Kidney tubule cell (primary cell): Measurements from ENCODE around the gene CPEB4.

Experiments used
- DNase-seq: peaks from one replicate; pipeline ENCODE4 v3.0.0-alpha.2; 2018; ENCODE audit warnings: low spot score

CPEB4 gene

DNA sequence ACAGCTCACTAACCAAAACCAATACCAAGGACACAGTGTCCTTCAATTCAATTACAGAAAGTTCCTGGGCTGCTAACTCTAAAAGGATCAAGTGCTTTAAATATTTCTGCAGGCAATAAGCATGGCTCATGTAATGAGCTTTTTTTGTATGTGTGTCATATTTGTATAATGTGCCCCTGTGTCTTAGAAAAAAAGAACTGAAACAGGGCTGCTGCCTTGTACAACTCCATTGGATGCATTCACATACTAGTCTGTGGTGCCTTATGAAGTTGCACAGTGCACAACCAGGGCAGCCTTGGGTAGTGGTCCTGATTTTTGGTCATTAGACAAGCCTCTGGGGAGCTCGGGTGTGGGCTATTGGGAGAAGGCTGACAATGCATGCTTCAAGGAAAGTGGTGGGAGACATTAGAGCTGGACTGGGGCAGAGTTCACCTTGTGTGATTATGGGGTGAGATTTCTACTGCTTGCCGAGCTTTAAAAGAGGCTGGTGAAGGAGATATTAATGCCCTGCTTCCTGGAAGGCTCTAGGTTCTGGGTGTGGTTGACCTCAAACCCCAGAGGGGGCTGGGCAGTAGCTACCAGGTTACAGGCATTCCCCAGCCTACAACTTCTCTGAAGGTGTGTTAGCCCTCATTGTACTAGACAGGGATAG is 3.6 kb upstream of the CPEB4 start:
- DNase-seq: no peak

DNA sequence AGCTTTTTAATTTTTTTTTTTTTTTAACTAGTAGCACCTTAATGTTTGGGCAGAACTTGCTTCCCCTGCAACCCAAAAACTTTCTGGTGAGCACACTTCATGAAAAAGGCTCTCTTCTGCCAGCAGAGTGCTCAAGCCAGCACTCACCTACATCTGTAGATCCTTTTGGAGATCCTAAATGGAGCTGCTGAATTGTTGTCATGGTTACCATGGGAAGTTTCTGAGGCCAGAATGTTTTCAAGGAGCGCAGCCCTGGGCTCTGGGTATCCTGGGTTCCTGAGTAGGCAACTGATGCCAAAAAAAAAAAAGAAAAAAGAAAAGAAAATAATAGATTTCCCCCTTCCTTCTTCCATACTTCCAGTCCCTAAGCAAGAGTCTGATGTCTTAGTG is 3.1 kb upstream of the CPEB4 start:
- no peak for DNase-seq

GRCh38 chr5:173885475-173886010 is 2.6 kb upstream of the CPEB4 start:
- DNase-seq: no peak

DNA sequence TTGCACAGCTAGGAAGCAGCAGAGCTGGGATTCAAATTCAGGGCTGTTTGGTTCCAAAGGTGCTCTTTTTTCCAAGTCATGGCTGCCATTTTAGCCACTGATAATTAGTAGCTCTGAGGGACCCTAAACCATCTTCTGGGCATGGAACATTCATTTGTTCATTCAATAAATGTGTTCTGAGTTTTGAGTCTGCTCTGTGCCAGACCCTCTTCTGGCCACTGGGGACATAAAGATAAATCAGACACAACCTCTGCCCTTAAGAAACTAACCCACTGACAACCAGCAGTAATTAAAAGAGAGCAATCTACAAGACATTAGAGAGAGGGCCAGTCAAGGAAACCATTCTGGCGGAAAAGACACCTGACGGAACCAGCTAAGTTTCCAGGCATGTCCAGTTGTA is 2.0 kb upstream of the CPEB4 start:
- no peak for DNase-seq

DNA sequence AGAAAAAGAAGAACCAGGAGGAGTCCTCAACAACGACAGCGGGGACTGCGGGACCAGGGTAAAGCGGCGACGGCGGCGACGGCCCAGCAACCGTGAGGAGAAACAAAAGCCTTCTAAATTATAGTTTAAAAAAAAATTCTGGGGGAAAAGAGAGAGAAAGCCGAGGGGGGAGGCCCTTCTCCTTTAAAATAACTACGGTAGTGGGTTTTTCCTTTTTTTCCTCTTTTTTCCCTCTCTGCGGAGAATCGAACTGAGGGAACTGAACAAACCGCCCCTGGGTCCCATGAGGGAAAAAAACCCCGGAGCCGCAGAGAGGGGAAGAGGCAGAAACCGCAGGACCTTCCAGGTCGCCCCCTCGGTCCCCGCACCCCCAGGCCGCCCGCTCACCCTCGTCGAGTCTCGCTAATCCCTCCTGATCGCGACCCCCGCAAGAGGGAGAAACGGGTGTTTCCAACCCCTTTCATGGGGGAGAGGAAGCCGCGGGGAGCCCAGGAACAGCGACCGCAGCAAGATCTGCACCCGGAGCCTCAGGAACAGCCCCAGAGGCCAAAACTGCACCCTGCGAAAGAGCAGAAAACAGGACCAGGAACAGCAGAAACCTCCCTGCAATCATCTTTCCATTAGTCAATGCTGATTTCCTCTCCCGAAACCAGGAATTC is 453 bp downstream of the CPEB4 start:
- DNase-seq: no peak

DNA sequence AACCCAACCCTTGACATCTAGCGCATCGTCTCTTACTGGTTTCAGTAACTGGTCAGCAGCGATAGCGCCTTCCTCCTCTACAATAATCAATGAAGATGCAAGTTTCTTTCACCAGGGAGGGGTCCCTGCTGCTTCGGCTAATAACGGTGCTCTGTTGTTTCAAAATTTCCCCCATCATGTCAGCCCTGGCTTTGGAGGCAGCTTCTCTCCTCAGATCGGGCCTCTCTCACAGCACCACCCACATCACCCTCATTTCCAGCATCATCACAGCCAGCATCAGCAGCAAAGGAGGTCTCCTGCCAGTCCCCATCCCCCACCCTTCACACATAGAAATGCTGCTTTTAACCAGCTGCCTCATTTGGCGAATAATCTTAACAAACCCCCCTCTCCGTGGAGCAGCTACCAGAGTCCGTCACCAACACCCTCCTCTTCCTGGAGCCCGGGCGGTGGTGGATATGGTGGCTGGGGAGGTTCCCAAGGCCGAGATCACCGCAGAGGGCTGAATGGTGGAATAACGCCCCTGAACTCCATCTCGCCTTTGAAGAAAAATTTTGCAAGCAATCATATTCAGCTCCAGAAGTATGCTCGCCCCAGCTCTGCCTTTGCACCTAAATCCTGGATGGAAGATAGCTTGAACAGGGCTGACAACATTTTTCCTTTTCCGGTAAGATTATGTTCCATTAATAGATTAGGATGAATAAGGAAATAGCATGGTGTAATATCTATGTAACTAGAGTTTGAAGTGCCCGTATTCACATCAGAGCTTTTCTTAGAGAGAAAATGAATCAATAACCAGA is 2.2 kb downstream of the CPEB4 start:
- DNase-seq: no peak

- DNase-seq: no peak
Measured at GRCh38 chr5:173891308-173892116, 3.4 kb downstream of the CPEB4 start.

DNA sequence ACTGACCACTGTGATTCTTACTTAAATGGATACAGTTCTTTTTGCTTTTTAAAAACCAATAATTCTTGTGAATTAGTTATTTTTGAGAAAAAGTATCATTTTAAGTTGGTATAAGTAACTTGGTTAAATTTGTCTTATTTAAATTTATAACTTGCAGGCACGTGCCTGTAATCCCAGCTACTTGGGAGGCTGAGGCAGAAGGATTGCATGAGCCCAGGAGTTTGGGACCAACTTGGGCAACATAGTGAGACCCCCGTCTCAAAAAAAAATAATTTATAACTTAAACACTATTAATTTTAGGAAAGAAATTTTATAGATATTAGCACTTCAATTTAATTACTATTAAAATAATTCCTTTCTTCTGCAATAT is 5.0 kb downstream of the CPEB4 start:
- no peak for DNase-seq

GRCh38 chr5:173895401-173896165 is 7.4 kb downstream of the CPEB4 start:
- no peak for DNase-seq

DNA sequence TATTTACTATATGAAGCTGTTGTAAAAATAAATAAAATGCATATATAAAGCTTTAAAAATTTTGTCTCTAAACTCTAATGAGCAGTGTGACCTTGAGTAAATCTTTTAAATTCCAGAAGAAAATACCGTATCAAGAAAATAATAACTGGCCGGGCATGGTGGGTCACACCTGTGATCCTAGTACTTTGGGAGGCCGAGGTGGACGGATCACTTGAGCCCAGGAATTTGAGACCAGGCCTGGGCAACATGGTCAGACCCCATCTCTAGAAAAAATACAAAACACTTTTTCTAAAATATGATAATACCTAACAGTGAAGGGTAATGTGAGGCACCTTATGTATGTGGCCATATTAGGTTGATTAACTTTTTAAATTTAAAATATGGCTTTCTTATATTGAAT is 8.5 kb downstream of the CPEB4 start:
- DNase-seq: no peak

GRCh38 chr5:173901705-173902104 is 13.6 kb downstream of the CPEB4 start:
- no peak for DNase-seq

DNA sequence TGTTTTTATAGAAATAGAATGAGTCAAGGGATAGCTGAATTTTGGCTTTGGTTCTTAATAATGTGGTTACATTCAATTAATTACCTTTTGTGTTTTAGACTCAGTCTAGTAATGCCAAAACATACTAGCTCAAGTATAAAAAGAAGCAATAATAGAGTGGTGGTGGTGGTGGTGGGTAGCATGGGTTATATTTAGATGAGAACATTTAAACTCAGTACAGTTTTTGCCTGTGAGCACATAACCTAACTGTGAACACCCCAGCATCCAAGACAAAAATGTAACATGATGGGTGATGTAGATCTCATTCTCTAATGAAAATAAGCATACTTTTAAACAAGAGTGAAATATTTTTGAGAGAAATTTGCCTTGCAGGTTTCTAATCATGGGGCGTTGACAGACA is 14.2 kb downstream of the CPEB4 start:
- no peak for DNase-seq

DNA sequence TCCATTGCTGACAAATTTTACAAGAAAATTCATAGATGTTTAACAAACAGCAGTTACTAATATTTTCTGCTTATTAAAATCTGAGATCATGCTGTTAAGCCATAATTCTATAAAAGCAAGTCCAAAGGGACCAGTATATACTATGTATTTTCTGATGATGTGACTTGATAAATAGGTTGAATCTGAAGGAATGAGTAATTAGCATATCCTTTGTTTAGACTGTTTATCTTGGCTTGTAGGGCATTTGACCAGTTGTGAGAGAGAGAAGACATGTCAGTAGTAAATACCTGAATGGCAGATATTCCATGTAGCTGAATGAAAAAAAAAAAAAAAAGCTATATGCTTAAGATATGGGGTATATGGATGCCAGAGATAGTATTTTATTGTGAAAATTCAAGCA is 14.6 kb downstream of the CPEB4 start:
- no peak for DNase-seq

DNA sequence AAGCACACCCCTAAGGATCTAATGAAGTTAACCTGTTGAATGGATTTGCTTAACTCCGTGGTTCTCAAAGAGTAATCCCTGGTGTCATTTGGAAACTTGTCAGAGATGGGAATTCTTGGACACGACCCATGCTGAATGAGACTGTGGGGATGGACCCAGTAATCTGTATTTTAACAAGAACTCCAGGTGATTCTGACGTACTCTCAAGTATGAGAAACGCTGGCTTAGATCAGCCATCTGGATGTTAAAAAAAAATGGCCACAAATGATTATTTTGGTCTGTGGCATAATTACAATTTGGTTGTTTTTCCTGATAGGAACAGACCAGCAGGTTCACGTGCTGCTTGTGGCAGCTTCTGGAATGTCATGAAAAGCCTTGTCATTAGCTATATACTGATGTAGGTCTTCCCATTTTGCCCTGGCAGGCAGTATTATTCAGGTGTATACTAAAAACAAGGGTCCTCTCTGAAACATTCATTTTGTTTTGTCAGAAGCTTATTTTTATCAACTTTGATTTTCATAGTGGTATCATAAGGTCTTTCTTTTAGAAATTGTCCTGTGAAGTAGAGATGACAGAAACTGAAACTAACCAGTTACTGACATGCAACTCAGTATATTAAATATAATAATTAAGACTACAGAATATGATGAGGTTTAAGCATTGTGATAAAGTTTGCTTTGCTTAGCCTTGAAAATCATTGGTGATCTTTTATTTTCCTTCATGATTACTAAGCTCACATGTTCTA is 15.4 kb downstream of the CPEB4 start:
- DNase-seq: no peak

DNA sequence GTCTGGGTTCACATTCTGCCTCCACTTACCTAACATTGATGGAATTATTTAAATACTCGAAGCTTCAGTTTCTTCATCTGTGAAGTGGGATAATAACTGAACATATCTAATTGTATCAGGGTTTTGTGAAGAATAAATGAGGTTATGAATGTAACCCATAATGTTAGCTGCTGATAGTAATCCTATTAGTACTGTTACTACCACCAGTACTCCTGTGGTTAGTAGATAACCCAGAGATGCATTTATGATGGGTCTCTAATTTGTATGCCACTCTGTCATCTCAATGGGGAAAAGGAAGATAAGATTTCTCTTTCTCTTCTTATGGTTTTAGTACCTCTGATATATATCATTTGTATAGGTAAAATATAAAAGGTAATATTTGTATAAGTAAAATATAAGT is 16.0 kb downstream of the CPEB4 start:
- no peak for DNase-seq

DNA sequence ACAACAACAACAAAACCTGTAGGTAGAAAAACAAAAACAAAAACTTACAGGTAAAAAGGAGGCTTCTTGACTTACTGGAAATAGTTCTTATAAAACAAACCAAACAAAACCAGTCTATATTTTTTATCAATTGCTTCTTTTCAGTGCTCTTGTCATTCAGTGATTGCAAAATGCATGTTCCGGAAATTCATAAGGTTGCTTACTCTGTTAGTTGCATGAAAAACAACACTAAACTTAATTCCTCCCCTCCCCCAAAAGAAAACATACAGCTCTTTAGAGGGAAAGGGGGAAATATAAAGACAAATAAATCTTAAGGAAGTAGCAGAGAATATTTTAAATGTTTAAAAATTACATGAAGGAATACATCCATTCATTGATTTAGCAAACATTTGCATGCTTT is 19.1 kb downstream of the CPEB4 start:
- DNase-seq: no peak

DNA sequence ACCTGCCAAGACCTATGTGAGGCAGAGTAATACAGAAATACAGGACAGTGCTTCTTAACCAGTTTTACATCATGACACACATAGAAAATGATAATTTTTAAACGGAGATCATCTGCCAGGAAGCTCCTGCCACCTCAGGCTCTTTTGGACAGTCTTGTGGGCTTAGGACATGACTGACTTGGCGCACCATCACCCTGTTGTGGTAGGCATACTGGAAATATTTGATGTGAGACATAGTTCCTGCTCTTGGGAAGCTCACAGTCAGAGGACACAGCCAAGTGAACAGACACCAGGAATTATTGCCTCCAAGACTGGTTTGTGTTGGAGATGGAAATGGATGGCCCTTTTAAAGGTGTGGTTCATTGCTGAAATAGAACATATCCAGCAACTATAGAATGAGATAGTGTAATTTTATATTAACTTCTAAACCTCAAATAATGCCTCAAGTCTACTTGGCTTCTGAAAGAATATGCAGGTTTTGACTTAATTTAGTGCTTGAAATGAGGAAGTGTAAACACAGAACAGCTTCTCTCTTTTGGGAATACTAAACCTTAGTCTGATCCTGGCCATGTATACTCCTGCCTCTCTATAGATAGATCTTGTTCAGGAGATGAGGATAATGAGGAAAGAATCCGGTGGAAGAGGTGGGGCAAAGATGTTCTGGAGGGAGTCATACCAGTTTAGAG is 19.7 kb downstream of the CPEB4 start:
- peak; percentile 92 for DNase-seq

DNA sequence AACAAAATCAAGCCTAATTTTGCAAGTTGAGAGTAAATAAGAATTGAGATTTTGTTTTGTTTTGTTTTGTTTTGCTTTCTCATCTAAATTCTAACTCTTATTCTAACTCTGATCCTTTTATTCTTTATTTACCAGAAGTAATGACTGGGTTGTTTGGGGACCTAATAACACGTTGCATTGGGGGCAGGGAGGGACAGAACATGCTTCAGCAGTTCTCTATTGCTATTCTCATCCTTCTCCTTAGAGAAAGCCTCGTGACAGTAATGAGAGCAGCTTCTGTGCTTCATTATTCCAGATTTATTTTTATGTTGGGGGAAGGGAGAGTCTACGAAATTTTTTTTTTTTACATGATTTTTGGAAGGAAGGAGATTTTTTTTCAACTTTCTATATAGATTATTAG is 21.1 kb downstream of the CPEB4 start:
- DNase-seq: no peak

GRCh38 chr5:173910215-173910614 is 22.1 kb downstream of the CPEB4 start:
- no peak for DNase-seq

DNA sequence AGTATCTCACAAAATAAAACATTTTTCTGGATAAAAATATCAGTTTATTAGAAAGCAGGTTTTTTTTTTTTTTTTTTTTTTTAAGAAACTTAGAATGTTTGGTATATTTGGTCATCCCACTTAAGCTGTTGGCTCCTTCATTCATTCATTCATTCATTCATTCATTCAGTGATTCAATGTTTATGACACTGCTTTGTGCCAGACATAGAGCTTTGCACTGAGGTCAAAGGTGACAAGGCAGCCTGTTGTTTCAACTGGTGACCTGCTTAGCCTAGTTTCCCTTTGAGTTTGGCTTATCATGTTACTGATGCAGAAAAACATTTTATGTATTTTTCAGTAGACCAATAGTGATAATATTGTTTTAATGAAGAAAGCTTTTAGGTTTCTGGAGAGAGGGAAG is 23.5 kb downstream of the CPEB4 start:
- no peak for DNase-seq
